MM.1S (cell line): ENCODE results near the gene UBN1.

Experiments used
- EZH2 ChIP-seq: fragments of 300-600 bp; sonication (generic); optimal IDR thresholded peaks from 2 replicates; pipeline ENCODE3; 2017; ENCODE audit warnings: low read depth, mild to moderate bottlenecking, antibody characterized with exemption, low read length, mixed read lengths
- EZH2phosphoT487 ChIP-seq: fragments of 300-600 bp; sonication (generic); IDR thresholded peaks from 2 replicates; pipeline ENCODE4 v1.6.1; 2018; ENCODE audit warnings: antibody characterized with exemption, low read length

GRCh38 chr16:4814046-4814445 is 33.2 kb upstream of the UBN1 start:
- TF ChIP-seq EZH2 (no peak), EZH2phosphoT487 (no peak)
